Heart left ventricle (tissue), 16 donors: ENCODE data around the gene OPCML. TPM values are rescaled to one million over a fixed set of nuclear protein-coding genes. Genes with fewer than 3 reads are reported as not detected.

ENCODE experiments used
- ATAC-seq, 4 donors: fragments of 200-7000 bp; cut with Tn5 transposase; one replicate each; pipeline ENCODE4 v1.9.1; 2020 to 2022; ENCODE audit warnings: moderate library complexity in 4 of 4, mild to moderate bottlenecking in 3 of 4, moderate number of reproducible peaks in 1 of 4
- DNase-seq, 5 donors: peaks; one replicate each; pipeline ENCODE4 v3.0.0-alpha.2; 2020
- H3K27ac ChIP-seq, 12 donors: fragments of 200-600 bp; sonication (generic) in 4 of 12; one replicate each; pipeline versions ENCODE4 v1.5.0 to v1.8.0; 2016 to 2022; ENCODE audit warnings: mild to moderate bottlenecking in 2 of 12
- H3K27me3 ChIP-seq, 9 donors: fragments of 200-600 bp; sonication (generic) in 2 of 9; one replicate each; pipeline versions ENCODE4 v1.5.1 to v1.8.0; 2016 to 2022; ENCODE audit warnings: mild to moderate bottlenecking in 3 of 9
- H3K36me3 ChIP-seq, 9 donors: fragments of 200-600 bp; sonication (generic) in 2 of 9; one replicate each; pipeline versions ENCODE4 v1.5.0 to v1.8.0; 2018 to 2022; ENCODE audit warnings: mild to moderate bottlenecking in 2 of 9
- H3K4me1 ChIP-seq, 12 donors: fragments of 200-600 bp; sonication (generic) in 4 of 12; one replicate each; pipeline versions ENCODE4 v1.5.0 to v1.8.0; 2016 to 2022; ENCODE audit warnings: mild to moderate bottlenecking in 3 of 12
- H3K4me3 ChIP-seq, 12 donors: fragments of 200-600 bp; sonication (generic) in 4 of 12; one replicate each; pipeline versions ENCODE4 v1.5.0 to v1.8.0; 2017 to 2022; ENCODE audit warnings: mild to moderate bottlenecking in 9 of 12, moderate library complexity in 4 of 12
- H3K9me3 ChIP-seq, 12 donors: fragments of 200-600 bp; sonication (generic) in 4 of 12; one replicate each; pipeline versions ENCODE4 v1.5.0 to v1.8.0; 2016 to 2022; ENCODE audit warnings: mild to moderate bottlenecking in 1 of 12
- POLR2A ChIP-seq, 2 donors: fragments of 450-650 bp; IDR thresholded peaks; one replicate each; pipeline ENCODE4 v1.6.1; 2017; ENCODE audit warnings: antibody characterized with exemption in 2 of 2, mild to moderate bottlenecking in 2 of 2, moderate library complexity in 2 of 2
- WGBS, 4 donors: extraction: QIAGEN DNeasy Blood & Tissue Kit in 2 of 4; methylation state at CpG; one replicate each; pipeline versions ENCODE4 v1.1.5 to v1.1.7; 2013 to 2018; 5-methylcytosine and 5-hydroxymethylcytosine counted together
- intact Hi-C, 10 donors: fragments of 100-400 bp; cut with DNase I; formaldehyde crosslinking; loops; one replicate each; pipeline versions ENCODE4 v1.11.1 to v1.14.2; 2022
- polyA plus RNA-seq, 2 donors: library from polyadenylated mRNA; stranded (reverse); fragments of 200-250 nt; gene quantifications; one replicate each; pipeline ENCODE4 v1.2.3, GENCODE V29; 2013
- total RNA-seq, 9 donors: library from RNA; depleted of rRNA in 2 of 9; stranded (reverse); fragments of >200 nt in 2 of 9; fragmentation: NEBNext Ultra II Directional in 3 of 9; extraction: Animal tissue kit (Norgen Biotek cat#: 25700) in 3 of 9; gene quantifications; one replicate each; pipeline versions ENCODE4 v1.1.0 to v1.2.4, GENCODE V29; 2016 to 2023
- TF ChIP-seq, protein P1 (sequence below), 12 donors: fragments of 200-600 bp; sonication (generic) in 4 of 12; IDR thresholded peaks; one replicate each; pipeline versions ENCODE4 v1.5.0 to v1.8.0; 2018 to 2022; ENCODE audit warnings: antibody characterized with exemption in 12 of 12, mild to moderate bottlenecking in 5 of 12
- donor health status: ischemic (EF 13 %, LVEDD 7.1; RV severe dilation, severe dysfunction).
- donor health status: healthy with polysubstance abuse.
- donor health status: DM: no; HTN: yes; CAD: no.
- donor health status: DM: no; HTN: no; CAD: no.
- donor health status: ischemic (EF 25% LVEDD 6.9; RV normal size, moderate dysfunction).
- donor health status: ischemic (EF 25% LVEDD 5.7; RV mildly dilated, moderate dysfunction).
- donor health status: healthy.
- donor health status: DM: yes; HTN: yes; CAD: no.
- donor health status: ischemic (EF 35%, LVEDD 5.7; RV mildly dilated, moderate dysfunction).
- donor health status: nonischemic (EF 11% LVEDD 7.7; RV severe dilation, severe dysfunction).
- donor health status: DM: yes; HTN: yes; CAD: no.
- donor health status: PGD.
- donor health status: ischemic (EF 29% LVEDD 5.4; RV normal size, mild dysfunction).
- donor health status: nonischemic (EF 23%, LVEDD 6.1; RV moderate dilation, normal function).

OPCML gene
- total and polyA plus RNA-seq, 11 donors = 0.04 to 1.3 (median 0.23) TPM; not detected in 3

DNA sequence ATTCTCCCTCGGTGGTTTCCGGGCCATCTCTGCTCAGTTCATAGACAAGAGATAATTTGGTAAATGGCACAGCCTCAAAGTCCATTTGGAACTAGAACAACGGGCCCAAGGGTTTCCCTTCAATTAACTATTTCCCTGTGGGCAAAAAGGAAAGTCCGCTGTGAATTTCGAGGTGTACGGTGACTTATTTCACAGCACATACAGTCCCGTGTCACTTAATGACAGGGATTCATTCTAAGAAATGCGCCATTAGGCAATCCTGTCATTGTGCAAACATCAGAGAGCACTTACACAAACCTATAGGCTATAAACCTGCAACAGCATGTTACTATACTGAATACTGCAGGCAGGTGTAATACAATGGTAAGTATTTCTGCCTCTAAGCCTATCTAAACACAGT is 551.6 kb downstream of the OPCML start:
- H3K27me3 ChIP-seq = peaks cover 0 to 5% (median 0%) of the 10 kb centered on the region in 9 donors
- WGBS, 4 donors = 83 to 89% (median 86%) methylated on average over 8 of the region's 8 CpGs

DNA sequence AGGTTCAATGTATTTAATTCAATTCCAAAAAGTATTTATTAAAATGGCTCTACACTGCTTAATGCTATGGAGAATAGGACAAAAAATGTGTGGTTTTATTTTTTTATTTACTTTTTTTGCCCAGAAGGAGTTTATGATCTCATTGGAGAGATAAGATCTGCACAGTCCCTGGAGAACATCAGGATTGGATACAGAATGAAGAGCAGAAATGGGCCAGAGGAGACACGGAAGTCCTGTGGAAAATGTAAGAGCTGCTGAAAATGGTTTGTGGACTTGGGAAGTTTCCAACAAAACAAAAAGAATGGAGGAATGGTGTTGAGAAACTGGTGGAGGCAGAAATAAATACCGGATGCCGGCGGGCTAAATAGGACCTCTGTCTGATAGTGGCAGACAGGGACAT is 554.6 kb downstream of the OPCML start:
- intact Hi-C loops = loop anchor here in 1 of 10 donors (10.0 kb wide), 1 partner anchor 57 kb away; no protein-coding TSS in a partner anchor
- ATAC-seq = no peak
- Histone ChIP-seq H3K9me3 (no peaks in the 10 kb centered on the region), H3K36me3 (no peaks in the 10 kb centered on the region), H3K27ac (no peak overlapping the region), H3K4me1 (no peaks in the 10 kb centered on the region), H3K27me3 (peaks cover 0 to 5% (median 0%) of the 10 kb centered on the region in 9 donors), H3K4me3 (no peak overlapping the region)
- no peak for TF ChIP-seq POLR2A (IDR thresholded peaks at IDR 0.05)
- TF ChIP-seq, protein P1, sequence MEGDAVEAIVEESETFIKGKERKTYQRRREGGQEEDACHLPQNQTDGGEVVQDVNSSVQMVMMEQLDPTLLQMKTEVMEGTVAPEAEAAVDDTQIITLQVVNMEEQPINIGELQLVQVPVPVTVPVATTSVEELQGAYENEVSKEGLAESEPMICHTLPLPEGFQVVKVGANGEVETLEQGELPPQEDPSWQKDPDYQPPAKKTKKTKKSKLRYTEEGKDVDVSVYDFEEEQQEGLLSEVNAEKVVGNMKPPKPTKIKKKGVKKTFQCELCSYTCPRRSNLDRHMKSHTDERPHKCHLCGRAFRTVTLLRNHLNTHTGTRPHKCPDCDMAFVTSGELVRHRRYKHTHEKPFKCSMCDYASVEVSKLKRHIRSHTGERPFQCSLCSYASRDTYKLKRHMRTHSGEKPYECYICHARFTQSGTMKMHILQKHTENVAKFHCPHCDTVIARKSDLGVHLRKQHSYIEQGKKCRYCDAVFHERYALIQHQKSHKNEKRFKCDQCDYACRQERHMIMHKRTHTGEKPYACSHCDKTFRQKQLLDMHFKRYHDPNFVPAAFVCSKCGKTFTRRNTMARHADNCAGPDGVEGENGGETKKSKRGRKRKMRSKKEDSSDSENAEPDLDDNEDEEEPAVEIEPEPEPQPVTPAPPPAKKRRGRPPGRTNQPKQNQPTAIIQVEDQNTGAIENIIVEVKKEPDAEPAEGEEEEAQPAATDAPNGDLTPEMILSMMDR (IDR thresholded peaks at IDR 0.05) = no peak
- DNase-seq = no peak
- 67 to 80% (median 70%) methylated on average over 4 of the region's 4 CpGs for WGBS, 4 donors

More for the DNA sequence above, 551.6 kb downstream of the OPCML start:
- no peak overlapping the region for H3K27ac ChIP-seq
- no peaks in the 10 kb centered on the region for H3K4me1 ChIP-seq
- TF ChIP-seq, protein P1 (IDR thresholded peaks at IDR 0.05) = no peak
- TF ChIP-seq POLR2A (IDR thresholded peaks at IDR 0.05) = no peak
- no peaks in the 10 kb centered on the region for H3K9me3 ChIP-seq
- no peak for DNase-seq
- no peak overlapping the region for H3K4me3 ChIP-seq
- no peaks in the 10 kb centered on the region for H3K36me3 ChIP-seq
- intact Hi-C loops = no loop called here
- ATAC-seq = no peak

DNA sequence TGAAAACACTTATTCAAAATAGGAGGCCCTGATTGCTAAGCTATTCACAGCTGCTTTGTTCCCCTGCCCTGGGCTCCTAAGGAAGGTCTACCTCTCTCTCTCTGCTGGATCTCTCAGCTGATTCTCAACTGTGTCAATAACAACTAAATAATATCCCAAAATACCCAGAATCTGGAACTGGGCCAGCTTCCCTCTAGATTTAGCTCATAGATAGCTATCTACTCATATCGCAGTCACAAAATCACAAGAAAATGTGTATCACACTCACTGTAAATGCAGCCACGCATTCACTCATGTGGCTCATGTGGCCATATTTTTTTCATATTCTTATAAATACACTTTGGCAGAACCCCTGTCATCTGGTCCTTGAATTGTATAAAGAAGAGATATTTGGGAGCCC is 555.1 kb downstream of the OPCML start:
- TF ChIP-seq POLR2A (IDR thresholded peaks at IDR 0.05) = no peak
- TF ChIP-seq, protein P1 (IDR thresholded peaks at IDR 0.05) = no peak
- WGBS, 4 donors = 78 to 87% (median 82%) methylated on average over 2 of the region's 2 CpGs
- H3K9me3 ChIP-seq = no peaks in the 10 kb centered on the region
- H3K27me3 ChIP-seq = peaks cover 0 to 5% (median 0%) of the 10 kb centered on the region in 9 donors
- ATAC-seq (no peak), DNase-seq (no peak)
- H3K4me1 ChIP-seq = no peaks in the 10 kb centered on the region
- no peak overlapping the region for H3K27ac ChIP-seq
- H3K36me3 ChIP-seq = no peaks in the 10 kb centered on the region
- H3K4me3 ChIP-seq = no peak overlapping the region
- intact Hi-C loops = loop anchor here in 1 of 10 donors (10.0 kb wide), 1 partner anchor 58 kb away; no protein-coding TSS in a partner anchor

DNA sequence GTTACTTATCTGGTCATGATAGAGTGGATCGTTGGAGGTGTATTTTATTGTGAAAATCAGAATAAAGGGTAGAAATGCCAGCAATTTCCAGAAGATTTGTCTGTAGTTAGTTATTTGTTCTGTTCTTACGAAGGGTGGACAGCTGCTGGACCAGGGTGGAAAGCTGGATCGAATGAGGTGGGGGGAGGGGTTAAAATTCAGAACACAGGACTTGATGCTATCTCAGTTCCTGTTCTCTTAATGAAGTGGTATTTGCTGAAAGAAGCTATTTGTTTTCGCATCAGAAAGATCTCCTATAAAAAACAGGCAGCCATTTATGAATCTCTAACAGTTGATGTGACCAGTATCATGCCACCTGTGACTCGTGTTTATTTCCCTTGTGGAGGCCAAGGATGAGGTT is 556.2 kb downstream of the OPCML start:
- 80 to 85% (median 80%) methylated on average over 5 of the region's 5 CpGs for WGBS, 4 donors
- no peak for ATAC-seq
- no peaks in the 10 kb centered on the region for H3K36me3 ChIP-seq
- no peak for TF ChIP-seq POLR2A (IDR thresholded peaks at IDR 0.05)
- TF ChIP-seq, protein P1 (IDR thresholded peaks at IDR 0.05) = no peak
- no peak overlapping the region for H3K4me3 ChIP-seq
- H3K4me1 ChIP-seq = no peaks in the 10 kb centered on the region
- H3K27ac ChIP-seq = no peak overlapping the region
- H3K27me3 ChIP-seq = peaks cover 0 to 5% (median 0%) of the 10 kb centered on the region in 9 donors
- no peak for DNase-seq
- H3K9me3 ChIP-seq = no peaks in the 10 kb centered on the region
- intact Hi-C loops = loop anchor here in 1 of 10 donors (10.0 kb wide), 1 partner anchor 59 kb away; no protein-coding TSS in a partner anchor
